22Rv1 (cell line): ENCODE data around the gene SCYL3.

Source experiments
- H3K27ac ChIP-seq: fragments of 450-650 bp; 2 replicates; pipeline ENCODE4 v1.5.1; 2017
- ZFX ChIP-seq: fragments of 450-650 bp; IDR thresholded peaks from 2 replicates; pipeline ENCODE4 v1.6.1; 2017; ENCODE audit warnings: antibody characterized with exemption, borderline replicate concordance
- TF ChIP-seq, protein P1 (sequence below): fragments of 450-650 bp; IDR thresholded peaks from 2 replicates; pipeline ENCODE4 v1.5.1; 2017; ENCODE audit warnings: mild to moderate bottlenecking

SCYL3 gene

DNA sequence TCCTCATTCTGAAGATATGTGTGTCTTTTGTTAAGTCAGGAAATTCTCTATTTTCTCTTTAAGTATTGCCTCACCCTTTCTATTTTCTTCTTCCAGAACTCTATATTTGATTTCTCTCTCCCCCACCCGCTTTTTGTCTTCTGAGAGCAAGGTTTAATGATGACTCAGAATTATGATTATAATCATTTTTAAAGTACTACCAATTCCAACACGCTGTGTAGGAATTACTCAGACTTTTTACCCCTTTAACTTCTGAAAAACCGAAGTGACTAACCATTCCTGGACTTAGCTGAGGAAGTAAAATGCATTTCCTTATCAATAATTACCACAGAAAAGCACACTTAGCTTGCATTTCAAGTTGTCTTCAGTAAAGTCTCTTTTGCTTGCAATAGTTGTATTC is 20.8 kb upstream of the SCYL3 start:
- no peak overlapping the region for H3K27ac ChIP-seq
- no peak for TF ChIP-seq ZFX
- TF ChIP-seq, protein P1, sequence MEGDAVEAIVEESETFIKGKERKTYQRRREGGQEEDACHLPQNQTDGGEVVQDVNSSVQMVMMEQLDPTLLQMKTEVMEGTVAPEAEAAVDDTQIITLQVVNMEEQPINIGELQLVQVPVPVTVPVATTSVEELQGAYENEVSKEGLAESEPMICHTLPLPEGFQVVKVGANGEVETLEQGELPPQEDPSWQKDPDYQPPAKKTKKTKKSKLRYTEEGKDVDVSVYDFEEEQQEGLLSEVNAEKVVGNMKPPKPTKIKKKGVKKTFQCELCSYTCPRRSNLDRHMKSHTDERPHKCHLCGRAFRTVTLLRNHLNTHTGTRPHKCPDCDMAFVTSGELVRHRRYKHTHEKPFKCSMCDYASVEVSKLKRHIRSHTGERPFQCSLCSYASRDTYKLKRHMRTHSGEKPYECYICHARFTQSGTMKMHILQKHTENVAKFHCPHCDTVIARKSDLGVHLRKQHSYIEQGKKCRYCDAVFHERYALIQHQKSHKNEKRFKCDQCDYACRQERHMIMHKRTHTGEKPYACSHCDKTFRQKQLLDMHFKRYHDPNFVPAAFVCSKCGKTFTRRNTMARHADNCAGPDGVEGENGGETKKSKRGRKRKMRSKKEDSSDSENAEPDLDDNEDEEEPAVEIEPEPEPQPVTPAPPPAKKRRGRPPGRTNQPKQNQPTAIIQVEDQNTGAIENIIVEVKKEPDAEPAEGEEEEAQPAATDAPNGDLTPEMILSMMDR, result no peak

DNA sequence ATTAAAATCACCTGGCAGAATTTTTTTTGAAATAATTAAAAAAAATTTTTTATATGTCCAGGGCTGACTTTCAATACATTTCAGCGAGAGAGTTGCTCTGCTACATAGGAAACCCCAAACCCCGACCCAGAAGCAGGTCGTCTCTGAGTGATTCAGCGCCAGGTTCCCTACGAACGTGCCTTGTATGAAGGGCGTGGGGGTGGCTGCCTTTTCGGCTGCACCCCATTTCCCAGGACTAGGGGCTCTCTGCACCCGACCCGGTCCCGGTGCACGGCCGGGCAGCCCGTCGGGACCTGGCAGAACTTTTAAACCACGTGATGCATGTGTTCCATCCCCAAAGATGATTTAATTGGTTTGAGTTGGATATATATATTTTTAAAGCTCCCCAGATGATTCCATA is 15.8 kb upstream of the SCYL3 start:
- TF ChIP-seq, protein P1, result no peak
- TF ChIP-seq ZFX, result no peak
- no peak overlapping the region for H3K27ac ChIP-seq

DNA sequence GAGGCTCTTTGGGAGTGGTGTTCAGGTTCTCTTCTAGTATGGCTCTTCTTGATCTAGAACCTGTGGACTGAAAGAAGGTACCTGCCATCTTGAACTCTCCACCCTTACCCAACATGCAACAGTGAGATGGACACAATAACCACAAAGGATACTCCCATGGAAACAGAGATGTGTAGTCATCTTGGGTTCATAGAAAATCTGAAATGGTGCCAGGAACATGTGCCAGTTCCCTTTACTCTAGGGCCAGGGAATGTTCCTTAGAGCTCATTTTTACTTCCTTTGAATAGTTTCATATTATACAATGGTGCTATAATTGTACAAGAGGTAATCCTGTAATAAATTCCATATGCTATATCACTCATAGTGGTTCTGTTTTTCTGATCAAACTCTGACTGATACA is 13.2 kb upstream of the SCYL3 start:
- no peak overlapping the region for H3K27ac ChIP-seq
- no peak for TF ChIP-seq ZFX
- TF ChIP-seq, protein P1, result no peak

DNA sequence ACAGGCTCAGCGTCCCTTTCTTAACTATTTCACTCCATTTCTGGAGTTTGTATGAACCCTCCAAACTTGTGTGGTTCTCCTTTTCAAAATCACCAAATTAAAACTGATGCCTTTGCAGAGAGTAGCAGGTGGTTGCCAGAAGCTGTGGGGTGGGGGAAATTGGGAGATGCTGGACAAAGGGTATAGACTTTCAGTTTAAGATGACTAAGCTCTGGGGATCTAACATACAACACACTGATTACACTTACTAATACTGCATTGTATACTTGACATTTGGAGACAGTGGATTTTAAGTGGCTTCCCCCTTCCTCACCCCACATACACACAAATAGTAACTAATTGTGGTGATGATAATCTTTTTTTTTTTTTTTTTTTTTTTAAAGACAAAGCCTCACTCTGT is 11.1 kb upstream of the SCYL3 start:
- no peak overlapping the region for H3K27ac ChIP-seq
- TF ChIP-seq, protein P1, result no peak
- TF ChIP-seq ZFX, result no peak

DNA sequence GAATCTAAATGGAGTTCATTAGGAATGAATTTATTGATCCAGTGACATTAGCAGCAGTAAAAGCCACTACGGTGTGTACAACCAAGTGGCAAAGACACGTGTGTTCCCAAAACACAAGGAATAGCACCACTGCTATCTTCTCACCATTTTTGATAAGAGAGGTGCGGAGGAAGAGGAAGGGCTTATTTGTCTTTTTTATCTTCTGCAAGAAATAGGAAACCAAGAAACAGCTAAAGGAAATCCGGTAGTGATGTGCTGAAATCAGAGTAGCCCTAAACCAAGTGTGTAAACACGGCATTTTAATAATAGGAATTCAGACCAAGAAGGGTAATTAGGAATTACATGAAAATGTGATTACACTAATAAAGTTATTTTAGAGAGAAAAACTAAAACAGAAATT is 9.1 kb upstream of the SCYL3 start:
- no peak overlapping the region for H3K27ac ChIP-seq
- TF ChIP-seq, protein P1, result no peak
- TF ChIP-seq ZFX, result no peak

DNA sequence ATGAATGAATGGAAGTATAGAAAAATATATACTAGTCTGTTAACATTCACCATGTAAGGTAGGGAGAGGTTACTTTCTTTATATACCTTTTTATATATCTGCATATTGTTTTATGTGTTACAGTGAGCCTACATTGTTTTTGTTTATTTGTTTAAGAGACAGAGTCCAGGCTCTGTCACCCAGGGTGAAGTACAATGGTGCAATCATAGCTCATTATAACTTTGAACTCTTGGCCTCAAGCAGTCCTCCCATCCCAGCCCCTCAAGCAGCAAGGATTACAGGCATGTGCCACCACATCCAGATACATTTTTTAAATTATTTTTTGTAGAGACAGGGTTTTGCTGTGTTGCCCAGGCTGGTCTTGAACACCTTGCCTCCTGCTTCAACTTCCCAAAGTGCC is 7.4 kb upstream of the SCYL3 start:
- TF ChIP-seq, protein P1, result no peak
- TF ChIP-seq ZFX, result no peak

DNA sequence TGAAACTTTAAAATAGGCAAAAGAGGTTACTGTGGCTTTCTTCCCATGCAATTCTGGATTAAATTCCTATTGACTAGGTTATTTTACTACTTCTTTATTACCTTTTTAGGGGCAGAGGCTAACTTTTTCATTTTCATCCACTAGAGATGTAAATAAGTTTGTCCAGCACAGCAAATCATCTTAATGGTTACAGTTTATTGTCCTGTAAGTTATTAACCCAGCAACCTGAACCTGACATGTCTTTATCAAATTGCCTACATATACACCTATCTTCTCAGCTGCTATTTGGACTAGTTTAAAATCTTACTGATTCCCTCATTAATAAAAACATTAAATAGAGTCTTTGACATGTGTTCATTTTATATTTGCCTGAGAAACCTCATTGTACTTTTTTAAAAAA is 6.9 kb upstream of the SCYL3 start:
- TF ChIP-seq, protein P1, result no peak
- no peak for TF ChIP-seq ZFX
- no peak overlapping the region for H3K27ac ChIP-seq

More for the DNA sequence above, 7.4 kb upstream of the SCYL3 start:
- H3K27ac ChIP-seq, result no peak overlapping the region
